Uterus (tissue), 4 donors: Measurements from ENCODE around the gene KIAA0825. TPM values are rescaled to one million over a fixed set of nuclear protein-coding genes. Genes with fewer than 3 reads are reported as not detected.

Experiments used
- DNase-seq, 2 donors: peaks; one replicate each; pipeline ENCODE4 v3.0.0-alpha.2; 2019 to 2020
- H3K27ac ChIP-seq, 2 donors: fragments of 200-600 bp; sonication (generic); 1 replicate in 1 of 2; 2 replicates in 1 of 2; pipeline ENCODE4 v1.5.1; 2016 to 2018
- H3K27me3 ChIP-seq, 2 donors: fragments of 200-600 bp; sonication (generic); one replicate each; pipeline ENCODE4 v1.5.1; 2018 to 2019; ENCODE audit warnings: control low read depth in 1 of 2
- H3K36me3 ChIP-seq, 2 donors: fragments of 200-600 bp; sonication (generic); one replicate each; pipeline ENCODE4 v1.5.1; 2019; ENCODE audit warnings: control low read depth in 1 of 2
- H3K4me1 ChIP-seq, 2 donors: fragments of 200-600 bp; sonication (generic); one replicate each; pipeline ENCODE4 v1.5.1; 2018 to 2019; ENCODE audit warnings: control low read depth in 1 of 2
- H3K4me3 ChIP-seq, 2 donors: fragments of 200-600 bp; sonication (generic); 1 replicate in 1 of 2; 2 replicates in 1 of 2; pipeline ENCODE4 v1.5.1; 2018 to 2019; ENCODE audit warnings: mild to moderate bottlenecking in 1 of 2
- H3K9me3 ChIP-seq, 2 donors: fragments of 200-600 bp; sonication (generic); one replicate each; pipeline ENCODE4 v1.5.1; 2019; ENCODE audit warnings: control low read depth in 1 of 2
- CTCF ChIP-seq, 4 experiments: fragments of 200-600 bp in 2 of 4; fragments of 450-650 bp in 2 of 4; sonication (generic) in 2 of 4; IDR thresholded peaks; one replicate each; pipeline ENCODE4 v1.5.1; 2016 to 2019; ENCODE audit warnings: antibody characterized with exemption in 4 of 4, mild to moderate bottlenecking in 2 of 4, moderate library complexity in 1 of 4
- POLR2A ChIP-seq, 2 donors: fragments of 450-650 bp; IDR thresholded peaks; one replicate each; pipeline ENCODE4 v1.6.1; 2016; ENCODE audit warnings: antibody characterized with exemption in 2 of 2, mild to moderate bottlenecking in 1 of 2, moderate library complexity in 1 of 2
- intact Hi-C: fragments of 100-400 bp; cut with DNase I; formaldehyde crosslinking; loops from one replicate; pipeline ENCODE4 v1.15.1; 2023; ENCODE audit warnings: low total_unique reads
- total RNA-seq, 4 donors: library from RNA; depleted of rRNA in 3 of 4; stranded (reverse); fragments of >200 nt in 3 of 4; gene quantifications; one replicate each; pipeline versions ENCODE4 v1.1.0 to v1.2.4, GENCODE V29; 2014 to 2023
- donor health status: DM: yes; HTN: yes; CAD: no.

Gene KIAA0825
- total RNA-seq, 4 donors from 2014 or later = 1.5 to 34.6 (median 4.5) TPM

GRCh38 chr5:94627191-94627590 is 8.8 kb upstream of the KIAA0825 start:
- Histone ChIP-seq H3K4me1 (no peaks in the 10 kb centered on the region), H3K27ac (no peak overlapping the region), H3K9me3 (no peaks in the 10 kb centered on the region), H3K27me3 (no peaks in the 10 kb centered on the region), H3K36me3 (no peaks in the 10 kb centered on the region), H3K4me3 (no peak overlapping the region)
- intact Hi-C loops = no loop called here
- TF ChIP-seq CTCF (IDR thresholded peaks at IDR 0.05) = no peak
- no peak for TF ChIP-seq POLR2A (IDR thresholded peaks at IDR 0.05)
- DNase-seq = no peak

GRCh38 chr5:94623877-94624276 is 5.5 kb upstream of the KIAA0825 start:
- Histone ChIP-seq H3K27me3 (no peaks in the 10 kb centered on the region), H3K9me3 (no peaks in the 10 kb centered on the region), H3K27ac (no peak overlapping the region), H3K36me3 (no peaks in the 10 kb centered on the region), H3K4me3 (no peak overlapping the region), H3K4me1 (peaks cover 0 to 6% of the 10 kb centered on the region in 2 donors)
- TF ChIP-seq POLR2A (IDR thresholded peaks at IDR 0.05) (no peak), CTCF (IDR thresholded peaks at IDR 0.05) (no peak)
- DNase-seq = no peak
- intact Hi-C loops = no loop called here

GRCh38 chr5:94623011-94623410 is 4.6 kb upstream of the KIAA0825 start:
- no peaks in the 10 kb centered on the region for H3K36me3 ChIP-seq
- peaks cover 0 to 6% of the 10 kb centered on the region in 2 donors for H3K4me1 ChIP-seq
- H3K27me3 ChIP-seq = no peaks in the 10 kb centered on the region
- H3K9me3 ChIP-seq = no peaks in the 10 kb centered on the region
- TF ChIP-seq POLR2A (IDR thresholded peaks at IDR 0.05) = no peak
- intact Hi-C loops = no loop called here
- no peak overlapping the region for H3K4me3 ChIP-seq
- no peak overlapping the region for H3K27ac ChIP-seq
- no peak for DNase-seq

GRCh38 chr5:94621763-94622162 is 3.4 kb upstream of the KIAA0825 start:
- H3K27ac ChIP-seq = no peak overlapping the region
- no peak overlapping the region for H3K4me3 ChIP-seq
- no peak for TF ChIP-seq CTCF (IDR thresholded peaks at IDR 0.05)
- no peak for TF ChIP-seq POLR2A (IDR thresholded peaks at IDR 0.05)
- no peaks in the 10 kb centered on the region for H3K36me3 ChIP-seq
- no peak for DNase-seq
- peaks cover 0 to 6% of the 10 kb centered on the region in 2 donors for H3K4me1 ChIP-seq
- no peaks in the 10 kb centered on the region for H3K9me3 ChIP-seq
- no peaks in the 10 kb centered on the region for H3K27me3 ChIP-seq
- intact Hi-C loops = no loop called here

- no peaks in the 10 kb centered on the region for H3K36me3 ChIP-seq
- no peak overlapping the region for H3K27ac ChIP-seq
- intact Hi-C loops = no loop called here
- H3K9me3 ChIP-seq = no peaks in the 10 kb centered on the region
- no peak overlapping the region for H3K4me3 ChIP-seq
- TF ChIP-seq POLR2A (IDR thresholded peaks at IDR 0.05) (no peak), CTCF (IDR thresholded peaks at IDR 0.05) (no peak)
- no peaks in the 10 kb centered on the region for H3K27me3 ChIP-seq
- no peak for DNase-seq
- peaks cover 0 to 6% of the 10 kb centered on the region in 2 donors for H3K4me1 ChIP-seq
Observed at GRCh38 chr5:94620256-94620655, 1.9 kb upstream of the KIAA0825 start.

GRCh38 chr5:94618029-94618492 is 343 bp downstream of the KIAA0825 start:
- Histone ChIP-seq H3K9me3 (no peaks in the 10 kb centered on the region), H3K4me1 (peaks cover 0 to 6% of the 10 kb centered on the region in 2 donors), H3K36me3 (no peaks in the 10 kb centered on the region), H3K27me3 (no peaks in the 10 kb centered on the region), H3K4me3 (peak overlapping the region; percentile 52 to 71), H3K27ac (peak overlapping the region; percentile 41 to 43)
- no peak for TF ChIP-seq CTCF (IDR thresholded peaks at IDR 0.05)
- TF ChIP-seq POLR2A (IDR thresholded peaks at IDR 0.05) = no peak
- intact Hi-C loops = no loop called here
- DNase-seq = peak in 1 of 2 donors; percentile 34
